Right atrium auricular region (tissue), 2 donors: ENCODE results near the gene PDAP1. TPM values are rescaled to one million over a fixed set of nuclear protein-coding genes. Genes with fewer than 3 reads are reported as not detected.
"Not testable (repeated sequence)": the region's sequence is repeated elsewhere in the genome, so short reads cannot be mapped to it uniquely, and the experiment has no call there.

Experiments
- DNase-seq: peaks from one replicate; pipeline ENCODE4 v3.0.0-alpha.2; 2019; ENCODE audit warnings: low spot score
- H3K27ac ChIP-seq, 2 donors: fragments of 200-600 bp; sonication (generic); 1 replicate in 1 of 2; 2 replicates in 1 of 2; pipeline ENCODE4 v1.5.1; 2016 to 2019
- H3K27me3 ChIP-seq, 2 donors: fragments of 200-600 bp; sonication (generic); one replicate each; pipeline versions ENCODE4 v1.5.1 to v1.6.0; 2017 to 2019
- H3K36me3 ChIP-seq: fragments of 200-600 bp; sonication (generic); one replicate; pipeline ENCODE4 v1.5.1; 2016
- H3K4me1 ChIP-seq, 2 donors: fragments of 200-600 bp; sonication (generic); one replicate each; pipeline versions ENCODE4 v1.5.1 to v1.6.0; 2017 to 2019
- H3K4me3 ChIP-seq, 2 donors: fragments of 200-600 bp; sonication (generic); 1 replicate in 1 of 2; 2 replicates in 1 of 2; pipeline ENCODE4 v1.5.1; 2017 to 2019; ENCODE audit warnings: mild to moderate bottlenecking in 1 of 2, moderate library complexity in 1 of 2
- H3K9me3 ChIP-seq, 2 donors: fragments of 200-600 bp; sonication (generic); one replicate each; pipeline ENCODE4 v1.5.1; 2019
- CTCF ChIP-seq, 2 donors: fragments of 200-600 bp; sonication (generic); IDR thresholded peaks; one replicate each; pipeline ENCODE4 v1.5.1; 2019; ENCODE audit warnings: antibody characterized with exemption in 2 of 2
- total RNA-seq, 2 donors: library from RNA; depleted of rRNA; stranded (reverse); fragments of >200 nt; gene quantifications; one replicate each; pipeline ENCODE4 v1.1.0, GENCODE V29; 2016

PDAP1 gene
- total RNA-seq, 2 donors from 2014 or later: 70.9 to 93.3 TPM

GRCh38 chr7:99433158-99433557 is 24.8 kb upstream of the PDAP1 start:
- no peaks in the 10 kb centered on the region for H3K9me3 ChIP-seq
- peaks cover 0 to 6% of the 10 kb centered on the region in 2 donors for H3K4me1 ChIP-seq
- DNase-seq: no peak
- no peaks in the 10 kb centered on the region for H3K27me3 ChIP-seq
- no peak overlapping the region for H3K4me3 ChIP-seq
- H3K27ac ChIP-seq: no peak overlapping the region
- H3K36me3 ChIP-seq: peaks cover 60% of the 10 kb centered on the region
- TF ChIP-seq CTCF (IDR thresholded peaks at IDR 0.05): no peak

DNA sequence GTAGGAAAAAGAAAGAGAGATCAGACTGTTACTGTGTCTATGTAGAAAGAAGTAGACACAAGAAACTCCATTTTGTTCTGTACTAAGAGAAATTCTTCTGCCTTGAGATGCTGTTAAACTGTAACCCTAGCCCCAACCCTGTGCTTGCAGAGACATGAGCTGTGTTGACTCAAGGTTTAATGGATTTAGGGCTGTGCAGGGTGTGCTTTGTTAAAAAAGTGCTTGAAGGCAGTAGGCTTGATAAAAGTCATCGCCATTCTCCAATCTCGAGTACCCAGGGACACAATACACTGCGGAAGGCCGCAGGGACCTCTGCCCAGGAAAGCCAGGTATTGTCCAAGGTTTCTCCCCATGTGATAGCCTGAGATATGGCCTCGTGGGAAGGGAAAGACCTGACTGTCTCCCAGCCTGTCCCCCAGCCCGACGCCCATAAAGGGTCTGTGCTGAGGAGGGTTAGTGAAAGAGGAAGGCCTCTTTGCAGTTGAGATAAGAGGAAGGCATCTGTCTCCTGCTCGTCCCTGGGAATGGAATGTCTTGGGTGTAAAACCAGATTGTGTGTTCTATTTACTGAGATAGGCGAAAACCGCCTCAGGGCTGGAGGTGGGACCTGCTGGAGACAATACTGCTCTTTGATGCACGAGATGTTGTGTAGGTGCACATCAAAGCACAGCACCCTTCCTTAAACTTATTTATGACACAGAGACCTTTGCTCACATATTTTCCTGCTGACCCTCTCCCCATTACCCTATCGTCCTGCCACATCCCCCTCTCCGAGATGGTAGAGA is 23.6 kb upstream of the PDAP1 start:
- not testable (repeated sequence) for DNase-seq, H3K27ac ChIP-seq, H3K4me3 ChIP-seq, H3K9me3 ChIP-seq, H3K27me3 ChIP-seq, H3K4me1 ChIP-seq
- peaks cover 60% of the 10 kb centered on the region for H3K36me3 ChIP-seq

DNA sequence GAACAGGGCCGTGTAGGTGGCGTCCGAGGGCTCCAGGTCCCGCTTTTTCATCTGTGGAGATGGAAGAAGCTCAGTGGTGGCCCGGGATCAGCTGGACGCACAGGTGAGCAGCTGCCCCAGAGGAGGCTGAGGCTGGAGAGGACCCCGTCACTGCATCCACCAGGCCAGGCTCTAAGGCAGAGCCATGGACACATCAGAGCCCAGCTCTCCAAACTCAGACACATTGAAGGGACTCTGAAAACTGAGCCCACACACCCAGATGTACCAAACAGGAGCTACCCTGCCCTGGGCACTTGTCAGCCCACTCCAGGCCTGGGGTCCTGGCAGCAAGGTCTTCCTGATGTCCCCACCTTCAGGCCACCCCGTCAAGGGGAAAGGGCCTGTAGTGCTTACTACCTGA is 21.4 kb upstream of the PDAP1 start:
- Histone ChIP-seq H3K4me3 (no peak overlapping the region), H3K27me3 (no peaks in the 10 kb centered on the region), H3K36me3 (peaks cover 56% of the 10 kb centered on the region), H3K27ac (no peak overlapping the region), H3K9me3 (no peaks in the 10 kb centered on the region), H3K4me1 (no peaks in the 10 kb centered on the region)
- no peak for DNase-seq
- TF ChIP-seq CTCF (IDR thresholded peaks at IDR 0.05): no peak

- no peaks in the 10 kb centered on the region for H3K4me1 ChIP-seq
- H3K4me3 ChIP-seq: no peak overlapping the region
- H3K27me3 ChIP-seq: no peaks in the 10 kb centered on the region
- no peak for DNase-seq
- peaks cover 56% of the 10 kb centered on the region for H3K36me3 ChIP-seq
- TF ChIP-seq CTCF (IDR thresholded peaks at IDR 0.05): no peak
- no peaks in the 10 kb centered on the region for H3K9me3 ChIP-seq
- no peak overlapping the region for H3K27ac ChIP-seq
Measured at GRCh38 chr7:99428972-99429566, 20.7 kb upstream of the PDAP1 start.

GRCh38 chr7:99424932-99425730 is 16.7 kb upstream of the PDAP1 start:
- Histone ChIP-seq H3K4me1 (no peaks in the 10 kb centered on the region), H3K9me3 (no peaks in the 10 kb centered on the region), H3K27me3 (no peaks in the 10 kb centered on the region), H3K36me3 (peaks cover 42% of the 10 kb centered on the region), H3K4me3 (no peak overlapping the region), H3K27ac (no peak overlapping the region)
- TF ChIP-seq CTCF (IDR thresholded peaks at IDR 0.05): no peak
- DNase-seq: no peak

- Histone ChIP-seq H3K9me3 (no peaks in the 10 kb centered on the region), H3K27ac (no peak overlapping the region), H3K4me1 (no peaks in the 10 kb centered on the region), H3K27me3 (no peaks in the 10 kb centered on the region), H3K36me3 (peaks cover 51% of the 10 kb centered on the region), H3K4me3 (no peak overlapping the region)
- no peak for TF ChIP-seq CTCF (IDR thresholded peaks at IDR 0.05)
- no peak for DNase-seq
Measured at GRCh38 chr7:99422625-99423024, 14.2 kb upstream of the PDAP1 start.
